Keratinocyte (primary cell): Measurements from ENCODE around the gene MEGF8. TPM values are rescaled to one million over a fixed set of nuclear protein-coding genes. Genes with fewer than 3 reads are reported as not detected.
A peak's percentile ranks its signal among the peaks of the same experiment; 100 is the strongest.

Source experiments
- DNase-seq: peaks from one replicate; pipeline ENCODE4 v3.0.0-alpha.2; 2011; ENCODE audit warnings: low read depth, missing footprints, low spot score
- FAIRE-seq: peaks from 2 replicates; lab custom pipeline; 2011; peaks lifted over from hg19 to GRCh38; lab: Jason Lieb, UNC
- H2AFZ ChIP-seq: 2 replicates; pipeline ENCODE4 v1.6.0; 2012; ENCODE audit warnings: low read length, control low read depth, inconsistent platforms; ENCODE audit not compliant: control insufficient read depth
- H3K27ac ChIP-seq: 2 replicates; pipeline ENCODE4 v1.5.1; 2011; ENCODE audit warnings: low read length; ENCODE audit not compliant: control insufficient read depth, insufficient read depth
- H3K27me3 ChIP-seq: 3 replicates; pipeline ENCODE4 v1.6.0; 2011; ENCODE audit warnings: low read length; ENCODE audit not compliant: control insufficient read depth, insufficient read depth; ENCODE audit errors: extremely low read depth
- H3K36me3 ChIP-seq, 2 experiments: 2 replicates in 1 of 2; 3 replicates in 1 of 2; pipeline ENCODE4 v1.5.1; 2011; ENCODE audit warnings: low read length in 2 of 2, mild to moderate bottlenecking in 1 of 2; ENCODE audit not compliant: control insufficient read depth in 2 of 2, insufficient read depth in 2 of 2; ENCODE audit errors: extremely low read depth in 1 of 2
- H3K4me1 ChIP-seq: 3 replicates; pipeline ENCODE4 v1.5.1; 2011; ENCODE audit warnings: low read length; ENCODE audit not compliant: control insufficient read depth, insufficient read depth; ENCODE audit errors: extremely low read depth
- H3K4me2 ChIP-seq: 3 replicates; pipeline ENCODE4 v1.6.0; 2011; ENCODE audit warnings: low read depth, low read length; ENCODE audit not compliant: control insufficient read depth, insufficient read depth; ENCODE audit errors: extremely low read depth
- H3K4me3 ChIP-seq, 3 experiments: fragments of 200-600 bp in 1 of 3; sonication (generic) in 1 of 3; 2 replicates in 2 of 3; 3 replicates in 1 of 3; pipeline ENCODE4 v1.5.1; 2011 to 2016; ENCODE audit warnings: low read length in 3 of 3, mild to moderate bottlenecking in 3 of 3, control low read depth in 2 of 3, inconsistent platforms in 1 of 3, low read depth in 1 of 3, mixed read lengths in 1 of 3, mixed run types in 1 of 3, moderate library complexity in 1 of 3; ENCODE audit not compliant: control insufficient read depth in 2 of 3, insufficient read depth in 2 of 3; ENCODE audit errors: extremely low read depth in 1 of 3
- H3K79me2 ChIP-seq: 2 replicates; pipeline ENCODE4 v1.6.0; 2012; ENCODE audit warnings: low read length; ENCODE audit not compliant: control insufficient read depth, insufficient read depth
- H3K9ac ChIP-seq: 3 replicates; pipeline ENCODE4 v1.6.0; 2011; ENCODE audit warnings: low read length; ENCODE audit not compliant: control insufficient read depth, insufficient read depth; ENCODE audit errors: extremely low read depth
- H3K9me1 ChIP-seq: 3 replicates; pipeline ENCODE4 v1.6.0; 2011; ENCODE audit warnings: low read length; ENCODE audit not compliant: control insufficient read depth, insufficient read depth; ENCODE audit errors: extremely low read depth
- H3K9me3 ChIP-seq: 2 replicates; pipeline ENCODE4 v1.5.1; 2012; ENCODE audit warnings: low read depth, low read length; ENCODE audit not compliant: control insufficient read depth
- H4K20me1 ChIP-seq: 3 replicates; pipeline ENCODE4 v1.6.0; 2011; ENCODE audit warnings: low read length; ENCODE audit not compliant: control insufficient read depth, insufficient read depth; ENCODE audit errors: extremely low read depth
- EZH2 ChIP-seq: IDR thresholded peaks from one replicate; pipeline ENCODE4 v1.6.1; 2012; ENCODE audit warnings: inconsistent platforms, mild to moderate bottlenecking, low read length, moderate library complexity
- dilution Hi-C: fragments of 300-500 bp; cut with MboI; formaldehyde crosslinking; loops from one replicate; pipeline ENCODE4 v1.7.0; 2020; ENCODE audit warnings: low sequenced_read_pairs; ENCODE audit not compliant: extremely low pct_ligation_motif_present
- polyA plus RNA-seq, 5 experiments: library from polyadenylated mRNA; depleted of rRNA in 3 of 5; stranded (reverse) in 3 of 5; stranded (forward) in 1 of 5; unstranded in 1 of 5; fragments of >200 nt; gene quantifications; 1 replicate in 1 of 5; 2 replicates in 3 of 5; 3 replicates in 1 of 5; pipeline versions ENCODE4 v1.2.1 to v1.2.3, GENCODE V29; 2011 to 2012; ENCODE audit warnings: missing spikeins in 2 of 5, low read depth in 1 of 5, low replicate concordance in 1 of 5
- TF ChIP-seq, protein P1 (sequence below), 3 experiments: IDR thresholded peaks in 1 of 3; conservative IDR thresholded peaks in 1 of 3; optimal IDR thresholded peaks in 1 of 3; 2 replicates in 2 of 3; 3 replicates in 1 of 3; pipeline versions ENCODE3 to v1.5.1; 2011; ENCODE audit warnings: low read length in 3 of 3, mild to moderate bottlenecking in 3 of 3, moderate library complexity in 2 of 3, control low read depth in 1 of 3, inconsistent platforms in 1 of 3; ENCODE audit not compliant: insufficient read depth in 2 of 3; ENCODE audit errors: extremely low read depth in 1 of 3

MEGF8 gene
- polyA plus RNA-seq, 1 donor (not counting 4 experiments of a cell fraction or from before 2014, with no cell fraction given): 4.1 TPM

GRCh38 chr19:42285541-42285941 lies 39.9 kb upstream of the MEGF8 start:
- Histone ChIP-seq H3K4me3 (no peak overlapping the region), H3K9me3 (no peaks in the 10 kb centered on the region), H3K4me2 (peak overlapping the region; percentile 28), H2AFZ (no peak overlapping the region), H3K27me3 (no peaks in the 10 kb centered on the region), H3K9me1 (no peaks in the 10 kb centered on the region), H3K4me1 (peaks cover 38% of the 10 kb centered on the region), H3K27ac (no peak overlapping the region), H3K79me2 (peaks cover 21% of the 10 kb centered on the region), H4K20me1 (no peaks in the 10 kb centered on the region), H3K36me3 (peaks cover 20 to 29% of the 10 kb centered on the region in 2 experiments), H3K9ac (no peak overlapping the region)
- dilution Hi-C loops: no loop called here
- FAIRE-seq (no peak), DNase-seq (no peak)
- TF ChIP-seq, protein P1, sequence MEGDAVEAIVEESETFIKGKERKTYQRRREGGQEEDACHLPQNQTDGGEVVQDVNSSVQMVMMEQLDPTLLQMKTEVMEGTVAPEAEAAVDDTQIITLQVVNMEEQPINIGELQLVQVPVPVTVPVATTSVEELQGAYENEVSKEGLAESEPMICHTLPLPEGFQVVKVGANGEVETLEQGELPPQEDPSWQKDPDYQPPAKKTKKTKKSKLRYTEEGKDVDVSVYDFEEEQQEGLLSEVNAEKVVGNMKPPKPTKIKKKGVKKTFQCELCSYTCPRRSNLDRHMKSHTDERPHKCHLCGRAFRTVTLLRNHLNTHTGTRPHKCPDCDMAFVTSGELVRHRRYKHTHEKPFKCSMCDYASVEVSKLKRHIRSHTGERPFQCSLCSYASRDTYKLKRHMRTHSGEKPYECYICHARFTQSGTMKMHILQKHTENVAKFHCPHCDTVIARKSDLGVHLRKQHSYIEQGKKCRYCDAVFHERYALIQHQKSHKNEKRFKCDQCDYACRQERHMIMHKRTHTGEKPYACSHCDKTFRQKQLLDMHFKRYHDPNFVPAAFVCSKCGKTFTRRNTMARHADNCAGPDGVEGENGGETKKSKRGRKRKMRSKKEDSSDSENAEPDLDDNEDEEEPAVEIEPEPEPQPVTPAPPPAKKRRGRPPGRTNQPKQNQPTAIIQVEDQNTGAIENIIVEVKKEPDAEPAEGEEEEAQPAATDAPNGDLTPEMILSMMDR (optimal IDR thresholded peaks at IDR 0.05 in 1 of 3, IDR thresholded peaks at IDR 0.05 in 1 of 3, conservative IDR thresholded peaks at IDR 0.05 in 1 of 3; ENCODE audit: extremely low read depth in 1 of 3, insufficient read depth in 2 of 3, low read length in 3 of 3): no peak
- no peak for TF ChIP-seq EZH2

DNA sequence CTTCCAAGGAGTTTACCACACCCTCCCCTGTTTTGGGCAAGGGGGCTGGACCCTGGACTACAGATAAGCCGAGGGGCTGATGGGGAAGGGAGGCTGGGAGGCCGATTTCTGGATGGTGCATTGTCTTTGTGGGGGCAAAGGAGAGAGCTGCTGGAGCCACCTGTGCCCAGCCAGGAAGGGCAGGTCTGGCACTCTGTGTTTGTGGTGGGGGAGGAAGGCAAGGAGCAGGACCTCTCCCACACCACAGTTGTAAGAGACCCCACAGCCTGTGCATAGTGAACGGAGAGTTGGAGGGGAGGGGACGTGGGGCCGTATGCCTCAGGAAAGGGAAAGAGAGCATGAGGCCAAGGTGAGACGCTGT lies 39.5 kb upstream of the MEGF8 start:
- FAIRE-seq: no peak

More for the DNA sequence above, 39.5 kb upstream of the MEGF8 start:
- H3K79me2 ChIP-seq: peaks cover 21% of the 10 kb centered on the region
- TF ChIP-seq, protein P1 (optimal IDR thresholded peaks at IDR 0.05 in 1 of 3, IDR thresholded peaks at IDR 0.05 in 1 of 3, conservative IDR thresholded peaks at IDR 0.05 in 1 of 3; ENCODE audit: extremely low read depth in 1 of 3, insufficient read depth in 2 of 3, low read length in 3 of 3): no peak
- TF ChIP-seq EZH2: no peak
- H3K9ac ChIP-seq: peak overlapping the region; percentile 22
- DNase-seq: no peak
- peak overlapping the region; percentile 28 for H3K4me2 ChIP-seq
- dilution Hi-C loops: no loop called here
- H3K4me3 ChIP-seq: no peak overlapping the region
- H2AFZ ChIP-seq: no peak overlapping the region
- no peaks in the 10 kb centered on the region for H4K20me1 ChIP-seq
- peaks cover 23 to 33% of the 10 kb centered on the region in 2 experiments for H3K36me3 ChIP-seq
- H3K9me3 ChIP-seq: no peaks in the 10 kb centered on the region
- H3K9me1 ChIP-seq: no peaks in the 10 kb centered on the region
- no peaks in the 10 kb centered on the region for H3K27me3 ChIP-seq
- H3K4me1 ChIP-seq: peaks cover 39% of the 10 kb centered on the region
- no peak overlapping the region for H3K27ac ChIP-seq
